GM19397 (cell line): ENCODE measurements around the gene RGS7.
"Not testable (repeated sequence)": the region's sequence is repeated elsewhere in the genome, so short reads cannot be mapped to it uniquely, and the experiment has no call there.

Experiments used
- ATAC-seq: cut with Tn5 transposase; IDR thresholded peaks from one replicate; pipeline ENCODE4 v1.9.1; 2021; ENCODE audit warnings: mild to moderate bottlenecking, moderate library complexity; ENCODE audit not compliant: unreplicated experiment

RGS7 gene

GRCh38 chr1:240804475-240804874, 552.5 kb downstream of the RGS7 start:
- no peak for ATAC-seq

- ATAC-seq, result no peak
Observed at GRCh38 chr1:240803151-240803550, 553.9 kb downstream of the RGS7 start.

DNA sequence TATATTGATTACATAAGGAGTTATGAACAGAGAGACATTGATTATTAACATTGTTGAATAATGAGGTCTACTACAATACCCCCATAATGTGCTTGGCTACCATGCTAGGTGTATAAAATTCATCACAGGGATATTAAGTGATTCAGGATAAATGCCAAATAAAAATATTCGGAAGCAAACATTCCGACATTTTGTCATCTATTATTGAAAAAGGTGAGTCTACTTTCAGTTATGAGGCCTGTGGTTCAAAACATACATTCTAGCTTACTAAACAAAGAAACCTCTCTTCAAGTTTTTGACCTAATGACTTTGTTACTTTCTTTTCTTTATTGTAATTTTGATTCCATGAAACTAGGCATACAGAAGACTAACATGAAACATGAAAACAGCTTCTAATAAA, 554.7 kb downstream of the RGS7 start:
- ATAC-seq, result no peak

GRCh38 chr1:240801442-240801841, 555.6 kb downstream of the RGS7 start:
- ATAC-seq, result no peak

GRCh38 chr1:240800291-240800690, 556.7 kb downstream of the RGS7 start:
- no peak for ATAC-seq

GRCh38 chr1:240797050-240797449, 560.0 kb downstream of the RGS7 start:
- no peak for ATAC-seq

- no peak for ATAC-seq
Observed at GRCh38 chr1:240794046-240794843, 562.8 kb downstream of the RGS7 start.

DNA sequence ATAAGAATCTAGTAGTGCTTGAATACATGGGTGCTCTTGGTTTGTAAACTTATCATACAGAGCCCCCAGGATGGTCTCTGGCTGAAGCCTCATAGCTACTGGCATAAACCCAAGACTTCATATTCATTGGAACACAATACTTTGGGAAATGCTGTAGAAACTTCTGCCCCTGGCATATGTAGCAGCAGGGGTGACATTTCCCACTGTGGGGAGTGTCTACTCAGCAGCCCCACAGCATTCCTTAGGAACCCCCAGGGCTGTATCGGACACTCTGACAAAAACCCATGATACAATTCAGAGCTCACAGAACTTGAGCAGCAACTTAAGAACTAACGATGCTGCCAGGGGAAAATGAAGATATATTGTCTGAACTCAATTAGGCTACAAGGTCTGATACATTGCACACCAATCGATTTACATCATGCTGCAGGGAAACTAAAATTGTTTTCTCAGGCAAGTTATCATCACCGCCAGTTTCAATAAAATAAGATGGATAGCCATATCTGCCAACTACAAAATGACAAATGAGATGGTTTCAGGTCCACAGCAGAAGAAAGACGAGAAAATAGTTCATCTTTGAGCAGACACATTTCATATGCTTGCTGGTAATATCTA, 564.0 kb downstream of the RGS7 start:
- no peak for ATAC-seq

GRCh38 chr1:240790856-240791255, 566.1 kb downstream of the RGS7 start:
- no peak for ATAC-seq

GRCh38 chr1:240786880-240787279, 570.1 kb downstream of the RGS7 start:
- ATAC-seq, result no peak

- no peak for ATAC-seq
Observed at GRCh38 chr1:240784776-240785175, 572.2 kb downstream of the RGS7 start.

DNA sequence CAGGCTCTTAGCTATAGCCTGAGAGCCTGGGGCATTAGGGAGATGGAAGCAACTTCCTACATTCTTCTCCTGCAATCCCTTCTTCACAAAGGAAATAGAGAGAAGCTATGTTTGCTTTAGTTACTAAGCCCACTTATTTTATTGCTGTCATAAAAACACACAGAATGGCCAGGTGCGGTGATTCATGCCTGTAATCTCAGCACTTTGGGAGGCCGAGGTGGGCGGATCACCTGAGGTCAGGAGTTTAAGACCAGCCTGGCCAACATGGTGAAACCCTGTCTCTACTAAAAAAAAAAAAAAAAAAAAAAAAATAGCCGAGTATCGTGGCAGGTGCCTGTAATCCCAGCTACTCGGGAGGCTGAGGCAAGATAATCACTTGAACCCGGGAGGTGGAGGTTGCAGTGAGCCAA, 573.3 kb downstream of the RGS7 start:
- ATAC-seq, result not testable (repeated sequence)

- no peak for ATAC-seq
Observed at GRCh38 chr1:240776237-240776636, 580.8 kb downstream of the RGS7 start.

DNA sequence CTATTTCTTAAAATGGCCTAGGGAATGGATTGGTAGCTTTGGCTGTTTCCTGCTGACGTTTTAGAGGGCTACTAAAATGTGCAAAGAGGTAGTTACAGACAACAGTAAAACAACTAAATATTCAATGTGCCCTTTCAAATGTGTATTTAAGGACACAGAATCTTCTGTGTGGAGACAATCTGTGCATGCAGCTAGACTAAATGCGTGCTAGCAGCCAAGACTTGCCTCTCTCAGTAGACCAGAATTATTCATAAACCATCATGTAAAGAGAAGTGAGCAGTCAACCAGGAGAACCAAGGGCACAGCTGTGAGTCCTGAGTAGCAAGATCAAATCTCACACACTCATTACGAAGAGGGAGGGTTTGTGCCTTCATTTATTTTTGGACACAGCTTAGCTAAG, 584.9 kb downstream of the RGS7 start:
- no peak for ATAC-seq

GRCh38 chr1:240771450-240771849, 585.6 kb downstream of the RGS7 start:
- ATAC-seq, result no peak

DNA sequence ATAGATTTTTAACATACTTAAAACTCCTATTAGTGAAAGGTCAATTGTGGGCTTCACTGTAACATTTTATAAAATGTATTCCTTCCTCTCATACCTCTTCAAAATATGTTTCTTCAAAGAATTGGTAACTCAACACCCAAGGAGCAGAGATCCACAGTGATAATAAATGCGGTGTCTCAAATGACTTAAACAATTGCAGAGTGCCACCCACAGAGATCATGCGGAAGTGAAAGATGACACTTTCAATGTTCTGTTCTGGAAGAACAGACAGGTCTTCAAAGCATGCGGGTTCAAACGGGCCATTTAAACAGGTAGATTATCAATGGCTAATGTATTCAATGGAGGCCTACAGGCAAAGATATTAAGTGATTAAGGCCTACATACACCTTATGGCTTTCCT, 588.0 kb downstream of the RGS7 start:
- ATAC-seq, result no peak

GRCh38 chr1:240766831-240767230, 590.2 kb downstream of the RGS7 start:
- ATAC-seq, result no peak

DNA sequence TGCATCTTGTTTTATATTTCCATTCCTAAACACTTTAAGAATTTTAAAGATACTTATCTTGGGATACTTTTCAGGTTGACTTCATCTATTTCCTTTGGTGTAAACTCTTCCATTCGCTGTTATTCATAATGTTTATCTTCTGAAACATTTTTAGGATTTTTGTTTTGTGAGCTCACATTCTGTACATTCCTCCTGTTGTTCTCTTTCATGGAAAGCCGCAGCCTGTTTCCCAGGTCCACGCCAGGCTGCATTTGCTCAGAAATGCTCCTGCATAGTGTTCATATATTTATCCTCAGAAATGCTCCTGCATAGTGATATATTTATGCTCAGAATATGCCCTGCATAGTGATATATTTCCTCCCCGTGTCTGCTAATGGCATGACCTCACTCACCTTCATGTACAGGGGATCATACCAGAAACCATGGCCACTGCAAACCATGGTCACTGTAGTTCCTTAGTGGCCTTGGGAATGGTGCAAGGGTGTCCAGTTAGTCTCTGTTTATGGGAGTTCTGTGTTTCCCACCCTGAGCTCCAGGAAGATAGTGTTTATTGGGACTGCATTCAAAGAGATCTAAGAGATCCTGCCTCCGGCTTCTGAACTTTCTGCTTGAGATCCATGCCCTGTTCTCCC, 591.2 kb downstream of the RGS7 start:
- ATAC-seq, result no peak

GRCh38 chr1:240763771-240764170, 593.2 kb downstream of the RGS7 start:
- ATAC-seq, result no peak

DNA sequence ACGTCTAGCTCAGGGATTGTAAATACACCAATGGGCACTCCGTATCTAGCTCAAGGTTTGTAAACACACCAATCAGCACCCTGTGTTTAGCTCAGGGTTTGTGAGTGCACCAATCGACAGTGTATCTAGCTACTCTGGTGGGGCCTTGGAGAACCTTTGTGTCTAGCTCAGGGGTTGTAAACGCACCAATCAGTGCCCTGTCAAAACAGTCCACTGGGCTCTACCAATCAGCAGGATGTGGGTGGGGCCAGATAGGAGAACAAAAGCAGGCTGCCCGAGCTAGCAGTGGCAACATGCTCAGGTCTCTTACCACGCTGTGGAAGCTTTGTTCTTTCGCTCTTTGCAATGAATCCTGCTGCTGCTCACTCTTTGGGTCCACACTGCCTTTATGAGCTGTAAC, 593.9 kb downstream of the RGS7 start:
- not testable (repeated sequence) for ATAC-seq

DNA sequence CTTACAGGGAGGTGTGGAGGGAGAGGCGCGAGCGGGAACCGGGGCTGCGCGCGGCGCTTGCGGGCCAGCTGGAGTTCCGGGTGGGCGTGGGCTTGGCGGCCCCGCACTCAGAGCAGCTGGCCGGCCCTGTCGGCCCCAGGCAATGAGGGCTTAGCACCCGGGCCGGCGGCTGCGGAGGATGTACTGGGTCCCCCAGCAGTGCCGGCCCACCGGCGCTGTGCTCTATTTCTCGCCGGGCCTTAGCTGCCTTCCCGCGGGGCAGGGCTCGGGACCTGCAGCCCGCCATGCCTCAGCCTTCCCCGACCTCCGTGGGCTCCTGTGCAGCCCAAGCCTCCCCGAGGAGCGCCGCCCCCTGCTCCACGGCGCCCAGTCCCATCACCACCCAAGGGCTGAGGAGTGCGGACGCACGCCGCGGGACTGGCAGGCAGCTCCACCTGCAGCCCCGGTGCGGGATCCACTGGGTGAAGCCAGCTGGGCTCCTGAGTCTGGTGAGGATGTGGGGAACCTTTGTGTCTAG, 594.5 kb downstream of the RGS7 start:
- ATAC-seq, result not testable (repeated sequence)

DNA sequence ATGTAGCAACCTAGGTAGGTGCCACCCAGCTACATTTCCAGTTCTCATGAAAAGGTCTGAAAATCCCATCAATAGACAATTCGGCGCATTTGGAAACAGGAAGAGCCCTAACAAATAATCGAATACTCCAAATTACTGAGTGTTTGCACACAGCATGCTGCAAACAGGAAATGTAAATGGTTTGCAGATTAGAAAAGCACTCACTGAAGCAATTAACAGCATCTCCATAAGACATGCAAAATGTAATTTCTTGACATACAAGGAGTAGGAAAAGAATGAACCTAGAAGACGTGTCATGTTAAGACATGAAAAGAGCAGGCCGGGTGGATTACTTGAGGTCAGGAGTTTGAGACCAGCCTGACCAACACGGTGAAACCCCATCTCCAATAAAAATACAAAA, 598.2 kb downstream of the RGS7 start:
- not testable (repeated sequence) for ATAC-seq
